Measurements from ENCODE around the gene ZSCAN5C. TPM values are rescaled to one million over a fixed set of nuclear protein-coding genes. Genes with fewer than 3 reads are reported as not detected.

ZSCAN5C gene
- polyA plus RNA-seq, 2 of the 4 experiments (the other 2 are of a cell fraction) = not detected

- TF ChIP-seq BHLHE40 (IDR thresholded peaks at IDR 0.05; ENCODE audit: low read depth, low read length) (no peak), RCOR1 (IDR thresholded peaks at IDR 0.05; ENCODE audit: low read depth, low read length) (no peak), CHD4 (IDR thresholded peaks at IDR 0.05; ENCODE audit: borderline replicate concordance) (no peak), FOSL2 (IDR thresholded peaks at IDR 0.05) (no peak), FOSL2 (CRISPR knock-in tag; IDR thresholded peaks at IDR 0.05) (no peak), HOXB13 (CRISPR knock-in tag; IDR thresholded peaks at IDR 0.05; ENCODE audit: low read depth) (no peak), MAFK (IDR thresholded peaks at IDR 0.05; ENCODE audit: partially characterized antibody) (no peak), HDAC2 (IDR thresholded peaks at IDR 0.05) (no peak), CHD2 (IDR thresholded peaks at IDR 0.05; ENCODE audit: low read length, partially characterized antibody) (no peak), E2F6 (IDR thresholded peaks at IDR 0.05; ENCODE audit: borderline replicate concordance, low read depth) (no peak), EHMT2 (IDR thresholded peaks at IDR 0.05; ENCODE audit: low read depth) (no peak), RARB (CRISPR knock-in tag; IDR thresholded peaks at IDR 0.05) (no peak), CTCF (IDR thresholded peaks at IDR 0.05) (no peak), MAZ (IDR thresholded peaks at IDR 0.05; ENCODE audit: borderline replicate concordance, low read depth, low read length) (no peak), JUN (IDR thresholded peaks at IDR 0.05) (no peak)
- H3K9me3 ChIP-seq = no peaks in the 10 kb centered on the region
- H3K4me3 ChIP-seq = no peak overlapping the region
- no peak overlapping the region for H3K27ac ChIP-seq
- H3K4me1 ChIP-seq = no peaks in the 10 kb centered on the region
- FAIRE-seq (no peak), DNase-seq (ENCODE audit: low read depth in 1 of 2, low spot score in 1 of 2) (no peak), ATAC-seq (no peak)
- ChIA-PET CTCF (no interaction called here), POLR2A (no interaction called here)
- 84% methylated on average over 9 of the region's 9 CpGs for WGBS (ENCODE audit: missing lambda C conversion rate)
- H3K4me2 ChIP-seq = no peak overlapping the region
Measured at GRCh38 chr19:56159009-56159559, 43.0 kb upstream of the ZSCAN5C start.

- POLR2A ChIA-PET = no interaction called here
- CTCF ChIA-PET = no interaction called here
- FAIRE-seq (no peak), DNase-seq (ENCODE audit: low read depth in 1 of 2, low spot score in 1 of 2) (no peak), ATAC-seq (no peak)
- Histone ChIP-seq H3K4me3 (no peak overlapping the region), H3K4me2 (no peak overlapping the region), H3K9me3 (no peaks in the 10 kb centered on the region), H3K4me1 (no peaks in the 10 kb centered on the region), H3K27ac (no peak overlapping the region)
- 98% methylated on average over 48 of the region's 69 CpGs for WGBS (ENCODE audit: missing lambda C conversion rate)
- TF ChIP-seq GATA3 (IDR thresholded peaks at IDR 0.05; ENCODE audit: borderline replicate concordance) (no peak), MAX (IDR thresholded peaks at IDR 0.05) (no peak), NR3C1 (IDR thresholded peaks at IDR 0.05) (no peak), MAZ (IDR thresholded peaks at IDR 0.05; ENCODE audit: borderline replicate concordance, low read depth, low read length) (no peak), HEYL (CRISPR knock-in tag; IDR thresholded peaks at IDR 0.05) (no peak), NPAS2 (CRISPR knock-in tag; IDR thresholded peaks at IDR 0.05; ENCODE audit: borderline replicate concordance) (no peak), ZNF302 (CRISPR knock-in tag; IDR thresholded peaks at IDR 0.05) (no peak), ZFP36 (IDR thresholded peaks at IDR 0.05; ENCODE audit: borderline replicate concordance, partially characterized antibody) (no peak), POLR2A (IDR thresholded peaks at IDR 0.05; ENCODE audit: low read length) (no peak), BHLHE40 (IDR thresholded peaks at IDR 0.05; ENCODE audit: low read depth, low read length) (no peak), JUN (IDR thresholded peaks at IDR 0.05) (no peak)
Measured at GRCh38 chr19:56159622-56160271, 42.3 kb upstream of the ZSCAN5C start.

- Histone ChIP-seq H3K4me2 (no peak overlapping the region), H3K4me3 (no peak overlapping the region), H3K27ac (no peak overlapping the region), H3K4me1 (no peaks in the 10 kb centered on the region), H3K9me3 (no peaks in the 10 kb centered on the region; the same call in 2 of the 3 replicates)
- ATAC-seq = peak in 1 of 2 experiments; percentile 18; a peak in 1 of 6 replicates
- ChIA-PET POLR2A (no interaction called here), CTCF (interaction anchor here (0.9 to 1.1 kb wide), 2 partner anchors 9 to 12 kb away, joined by 3 read pairs; no protein-coding TSS in a partner anchor)
- DNase-seq (ENCODE audit: low read depth in 1 of 2, low spot score in 1 of 2) = no peak
- WGBS (ENCODE audit: missing lambda C conversion rate) = 96% methylated on average over 11 of the region's 11 CpGs
- FAIRE-seq = no peak
- no peak for TF ChIP-seq HES2 (IDR thresholded peaks at IDR 0.05)
- no peak for TF ChIP-seq MAZ (IDR thresholded peaks at IDR 0.05; ENCODE audit: borderline replicate concordance, low read depth, low read length)
- no peak for TF ChIP-seq PHF8 (IDR thresholded peaks at IDR 0.05; ENCODE audit: borderline replicate concordance, low read depth)
- TF ChIP-seq PBX3 (IDR thresholded peaks at IDR 0.05) = no peak
- no peak for TF ChIP-seq POLR2A (IDR thresholded peaks at IDR 0.05; ENCODE audit: low read length)
- no peak for TF ChIP-seq RNF2 (IDR thresholded peaks at IDR 0.05; ENCODE audit: borderline replicate concordance, low read depth)
- no peak for TF ChIP-seq NFE2L2 (conservative IDR thresholded peaks at IDR 0.05; ENCODE audit: low read length)
- no peak for TF ChIP-seq ZFP36 (IDR thresholded peaks at IDR 0.05; ENCODE audit: borderline replicate concordance, partially characterized antibody)
- no peak for TF ChIP-seq FOXS1 (CRISPR knock-in tag; IDR thresholded peaks at IDR 0.05)
- TF ChIP-seq EHF (CRISPR knock-in tag; IDR thresholded peaks at IDR 0.05) = no peak
- TF ChIP-seq CHD4 (IDR thresholded peaks at IDR 0.05; ENCODE audit: borderline replicate concordance) = no peak
- no peak for TF ChIP-seq GATA3 (IDR thresholded peaks at IDR 0.05; ENCODE audit: borderline replicate concordance)
- TF ChIP-seq JUNB (IDR thresholded peaks at IDR 0.05) = no peak
Measured at GRCh38 chr19:56161534-56161933, 40.5 kb upstream of the ZSCAN5C start.
